22Rv1 (cell line): Measurements from ENCODE around the gene NEDD4L.

Experiments used
- CTCF ChIP-seq: fragments of 450-650 bp; IDR thresholded peaks from 2 replicates; pipeline ENCODE4 v1.5.1; 2017; ENCODE audit warnings: mild to moderate bottlenecking
- ZFX ChIP-seq: fragments of 450-650 bp; IDR thresholded peaks from 2 replicates; pipeline ENCODE4 v1.6.1; 2017; ENCODE audit warnings: antibody characterized with exemption, borderline replicate concordance

GRCh38 chr18:58178511-58178910, 134.5 kb downstream of the NEDD4L start:
- TF ChIP-seq CTCF, result no peak
- TF ChIP-seq ZFX, result no peak
